HG03378 (cell line): ENCODE measurements around the gene CUBN.
"Not testable (repeated sequence)": the region's sequence is repeated elsewhere in the genome, so short reads cannot be mapped to it uniquely, and the experiment has no call there.

Experiments
- ATAC-seq: cut with Tn5 transposase; IDR thresholded peaks from one replicate; pipeline ENCODE4 v1.9.1; 2021; ENCODE audit warnings: mild to moderate bottlenecking, moderate library complexity; ENCODE audit not compliant: unreplicated experiment

CUBN gene

GRCh38 chr10:16835228-16835627 is 294.4 kb downstream of the CUBN start:
- ATAC-seq = no peak

- no peak for ATAC-seq
These were observed 297.1 kb downstream of the CUBN start for GRCh38 chr10:16832351-16833080.

- no peak for ATAC-seq
These were observed 300.9 kb downstream of the CUBN start for GRCh38 chr10:16828701-16829175.

- peak; percentile 82 for ATAC-seq
These were observed 301.5 kb downstream of the CUBN start for GRCh38 chr10:16828114-16828568.

GRCh38 chr10:16827474-16827873 is 302.1 kb downstream of the CUBN start:
- not testable (repeated sequence) for ATAC-seq

- ATAC-seq = no peak
These were observed 306.8 kb downstream of the CUBN start for GRCh38 chr10:16822726-16823360.

- no peak for ATAC-seq
These were observed 307.6 kb downstream of the CUBN start for GRCh38 chr10:16822027-16822426.

- no peak for ATAC-seq
These were observed 309.2 kb downstream of the CUBN start for GRCh38 chr10:16820421-16820820.

GRCh38 chr10:16820018-16820417 is 309.6 kb downstream of the CUBN start:
- ATAC-seq = no peak

GRCh38 chr10:16819436-16819835 is 310.2 kb downstream of the CUBN start:
- no peak for ATAC-seq

GRCh38 chr10:16819026-16819425 is 310.6 kb downstream of the CUBN start:
- no peak for ATAC-seq

GRCh38 chr10:16817125-16818019 is 312.2 kb downstream of the CUBN start, which contains the start of gene RSU1:
Gene RSU1, minus strand, starts transcription at chr10:16817424. Its CDS starts 343 bp downstream, at chr10:16817081.
- peak; percentile 99 for ATAC-seq

- ATAC-seq = no peak
These were observed 312.8 kb downstream of the CUBN start for GRCh38 chr10:16816830-16817124.

- ATAC-seq = no peak
These were observed 313.4 kb downstream of the CUBN start for GRCh38 chr10:16816171-16816570.

- no peak for ATAC-seq
These were observed 315.6 kb downstream of the CUBN start for GRCh38 chr10:16814012-16814411.

GRCh38 chr10:16812676-16813075 is 316.9 kb downstream of the CUBN start:
- no peak for ATAC-seq

- no peak for ATAC-seq
These were observed 317.8 kb downstream of the CUBN start for GRCh38 chr10:16811765-16812164.

GRCh38 chr10:16811292-16811691 is 318.3 kb downstream of the CUBN start:
- no peak for ATAC-seq

- peak; percentile 84 for ATAC-seq
These were observed 320.4 kb downstream of the CUBN start for GRCh38 chr10:16809074-16809718.

- ATAC-seq = no peak
These were observed 325.5 kb downstream of the CUBN start for GRCh38 chr10:16804123-16804522.

GRCh38 chr10:16803464-16803863 is 326.1 kb downstream of the CUBN start:
- no peak for ATAC-seq
